GM23338 (cell line): ENCODE results near the gene FBXW11. TPM values are rescaled to one million over a fixed set of nuclear protein-coding genes. Genes with fewer than 3 reads are reported as not detected.

Experiments
- ATAC-seq: fragments of 200-7000 bp; cut with Tn5 transposase; 3 replicates; pipeline ENCODE4 v1.9.1; 2020
- DNase-seq: peaks from one replicate; pipeline ENCODE4 v3.0.0-alpha.2; 2015; ENCODE audit warnings: low spot score
- H2AFZ ChIP-seq: fragments of 200-600 bp; sonication (generic); 2 replicates; pipeline ENCODE4 v1.8.0; 2016; ENCODE audit warnings: antibody characterized with exemption, mild to moderate bottlenecking, moderate library complexity
- H3F3A ChIP-seq: fragments of 200-600 bp; sonication (generic); replicated peaks from 2 replicates; pipeline ENCODE4 v1.8.0; 2017; ENCODE audit warnings: antibody characterized with exemption, mixed run types, low read depth
- H3K27ac ChIP-seq: fragments of 200-600 bp; sonication (generic); 2 replicates; pipeline ENCODE4 v1.6.1; 2016; ENCODE audit warnings: low read depth
- H3K27me3 ChIP-seq: fragments of 200-600 bp; sonication (generic); 2 replicates; pipeline ENCODE4 v1.8.0; 2016; ENCODE audit warnings: mild to moderate bottlenecking, mixed run types, moderate library complexity; ENCODE audit not compliant: insufficient read depth
- H3K36me3 ChIP-seq: fragments of 200-600 bp; sonication (generic); 2 replicates; pipeline ENCODE4 v1.8.0; 2016; ENCODE audit warnings: mild to moderate bottlenecking; ENCODE audit not compliant: insufficient read depth
- H3K4me1 ChIP-seq: fragments of 200-600 bp; sonication (generic); 2 replicates; pipeline ENCODE4 v1.8.0; 2016; ENCODE audit warnings: mild to moderate bottlenecking, moderate library complexity; ENCODE audit not compliant: insufficient read depth
- H3K4me2 ChIP-seq: fragments of 200-600 bp; sonication (generic); 2 replicates; pipeline ENCODE4 v1.7.1; 2017; ENCODE audit warnings: mixed run types
- H3K4me3 ChIP-seq: fragments of 200-600 bp; sonication (generic); 2 replicates; pipeline ENCODE4 v1.6.1; 2016; ENCODE audit warnings: mixed run types
- H3K79me2 ChIP-seq: fragments of 200-600 bp; sonication (generic); replicated peaks from 2 replicates; pipeline ENCODE4 v1.8.0; 2017; ENCODE audit warnings: mild to moderate bottlenecking; ENCODE audit not compliant: insufficient read depth
- H3K9me2 ChIP-seq: fragments of 200-600 bp; sonication (generic); 2 replicates; pipeline ENCODE4 v1.8.0; 2017; ENCODE audit not compliant: insufficient read depth
- H4K20me1 ChIP-seq: fragments of 200-600 bp; sonication (generic); replicated peaks from 2 replicates; pipeline ENCODE4 v1.8.0; 2017; ENCODE audit warnings: mild to moderate bottlenecking; ENCODE audit not compliant: insufficient read depth
- H3K27ac Mint-ChIP-seq: 2 replicates; pipeline ENCODE4 v1.8.0; 2020; ENCODE audit warnings: inconsistent platforms, mild to moderate bottlenecking, moderate library complexity, mixed read lengths
- H3K27me3 Mint-ChIP-seq: 3 replicates; pipeline ENCODE4 v1.8.0; 2022; ENCODE audit warnings: low read depth, mild to moderate bottlenecking, moderate library complexity, mixed read lengths, inconsistent platforms; ENCODE audit not compliant: insufficient read depth, poor library complexity
- H3K36me3 Mint-ChIP-seq: 3 replicates; pipeline ENCODE4 v1.8.0; 2021; ENCODE audit warnings: low read depth, mild to moderate bottlenecking, inconsistent platforms, moderate library complexity, mixed read lengths
- H3K4me1 Mint-ChIP-seq: 3 replicates; pipeline ENCODE4 v1.8.0; 2020; ENCODE audit warnings: mild to moderate bottlenecking, inconsistent platforms, mixed read lengths
- H3K4me3 Mint-ChIP-seq: 3 replicates; pipeline ENCODE4 v1.8.0; 2021; ENCODE audit warnings: moderate library complexity, mild to moderate bottlenecking, inconsistent platforms, mixed read lengths
- H3K9me3 Mint-ChIP-seq: 3 replicates; pipeline ENCODE4 v1.8.0; 2020; ENCODE audit warnings: moderate library complexity, mild to moderate bottlenecking, inconsistent platforms, mixed read lengths
- CREB1 ChIP-seq: fragments of 250-450 bp; sonication (Bioruptor Pico); IDR thresholded peaks from 2 replicates; pipeline ENCODE4 v1.5.0; 2020; ENCODE audit warnings: low read depth, mild to moderate bottlenecking, moderate library complexity
- CTCF ChIP-seq, 2 experiments: fragments of 200-600 bp in 1 of 2; sonication (generic) in 1 of 2; conservative IDR thresholded peaks; 2 replicates each; pipeline versions ENCODE4 v1.5.1 to v1.6.1; 2016 to 2017; ENCODE audit warnings: antibody characterized with exemption in 2 of 2, low read depth in 2 of 2, mild to moderate bottlenecking in 2 of 2, moderate library complexity in 1 of 2
- EZH2 ChIP-seq: fragments of 200-600 bp; sonication (generic); IDR thresholded peaks from one replicate; pipeline ENCODE4 v1.8.0; 2017; ENCODE audit warnings: antibody characterized with exemption, mild to moderate bottlenecking, low read depth; ENCODE audit not compliant: unreplicated experiment
- EZH2phosphoT487 ChIP-seq: fragments of 200-600 bp; sonication (generic); IDR thresholded peaks from one replicate; pipeline ENCODE4 v1.8.1; 2018; ENCODE audit warnings: antibody characterized with exemption; ENCODE audit not compliant: unreplicated experiment
- NANOG ChIP-seq: IDR thresholded peaks from 2 replicates; pipeline ENCODE4 v1.6.1; 2016; ENCODE audit warnings: antibody characterized with exemption, borderline replicate concordance
- POLR2AphosphoS5 ChIP-seq: IDR thresholded peaks from 2 replicates; pipeline ENCODE4 v1.6.1; 2016; ENCODE audit warnings: antibody characterized with exemption, low read depth
- REST ChIP-seq: IDR thresholded peaks from one replicate; pipeline ENCODE4 v1.6.1; 2018; ENCODE audit warnings: antibody characterized with exemption; ENCODE audit not compliant: unreplicated experiment
- ZNF114 ChIP-seq: fragments of 250-450 bp; sonication (Bioruptor Pico); IDR thresholded peaks from 2 replicates; pipeline ENCODE4 v1.5.0; 2020; ENCODE audit warnings: mild to moderate bottlenecking, moderate library complexity
- ZNF331 ChIP-seq: fragments of 250-450 bp; sonication (Bioruptor Pico); IDR thresholded peaks from 2 replicates; pipeline ENCODE4 v1.5.0; 2020; ENCODE audit warnings: low read depth, mild to moderate bottlenecking, moderate library complexity
- ZNF462 ChIP-seq: fragments of 250-450 bp; sonication (Bioruptor Pico); IDR thresholded peaks from 2 replicates; pipeline ENCODE4 v1.5.0; 2020; ENCODE audit warnings: mild to moderate bottlenecking, moderate library complexity
- polyA plus RNA-seq: library from polyadenylated mRNA; unstranded; fragments of >200 nt; fragmentation: Nextera tagmentation; extraction: Ambion mirVana; gene quantifications from 2 replicates; pipeline ENCODE4 v1.2.1, GENCODE V29; 2016
- total RNA-seq: library from RNA; depleted of rRNA; stranded (reverse); fragments of >200 nt; shearing (Covaris generic); gene quantifications from 2 replicates; pipeline ENCODE4 v1.2.3, GENCODE V29; 2014
- TF ChIP-seq, protein P1 (sequence below): IDR thresholded peaks from 2 replicates; pipeline ENCODE4 v1.6.1; 2016; ENCODE audit warnings: antibody characterized with exemption

FBXW11 gene
- total and polyA plus RNA-seq, 2 experiments from 2014 or later: 45.0 to 88.0 TPM

- H3K4me3 ChIP-seq: no peak overlapping the region
- ATAC-seq (no peak), DNase-seq (no peak)
- no peak overlapping the region for H3K4me2 ChIP-seq
- H3K4me1 ChIP-seq: peaks cover 85% of the 10 kb centered on the region
- H3K79me2 ChIP-seq: peaks cover 100% of the 10 kb centered on the region
- H3K27me3 ChIP-seq: no peaks in the 10 kb centered on the region
- no peak overlapping the region for H3K27ac ChIP-seq
- Mint-ChIP-seq H3K27me3 (no peaks in the 10 kb centered on the region), H3K4me3 (no peak overlapping the region), H3K4me1 (peaks cover 80% of the 10 kb centered on the region), H3K36me3 (peaks cover 14% of the 10 kb centered on the region; the same call in 2 of the 3 replicates), H3K27ac (no peak overlapping the region), H3K9me3 (no peaks in the 10 kb centered on the region)
- no peaks in the 10 kb centered on the region for H3K36me3 ChIP-seq
- H4K20me1 ChIP-seq: peaks cover 63% of the 10 kb centered on the region
- no peak overlapping the region for H2AFZ ChIP-seq
- H3F3A ChIP-seq: no peaks in the 10 kb centered on the region
- TF ChIP-seq, protein P1, sequence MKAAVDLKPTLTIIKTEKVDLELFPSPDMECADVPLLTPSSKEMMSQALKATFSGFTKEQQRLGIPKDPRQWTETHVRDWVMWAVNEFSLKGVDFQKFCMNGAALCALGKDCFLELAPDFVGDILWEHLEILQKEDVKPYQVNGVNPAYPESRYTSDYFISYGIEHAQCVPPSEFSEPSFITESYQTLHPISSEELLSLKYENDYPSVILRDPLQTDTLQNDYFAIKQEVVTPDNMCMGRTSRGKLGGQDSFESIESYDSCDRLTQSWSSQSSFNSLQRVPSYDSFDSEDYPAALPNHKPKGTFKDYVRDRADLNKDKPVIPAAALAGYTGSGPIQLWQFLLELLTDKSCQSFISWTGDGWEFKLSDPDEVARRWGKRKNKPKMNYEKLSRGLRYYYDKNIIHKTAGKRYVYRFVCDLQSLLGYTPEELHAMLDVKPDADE: no peak
- TF ChIP-seq ZNF331 (CRISPR knock-in tag): no peak
- no peak for TF ChIP-seq ZNF114 (CRISPR knock-in tag)
- TF ChIP-seq CREB1 (CRISPR knock-in tag): no peak
- TF ChIP-seq NANOG: no peak
- no peak for TF ChIP-seq EZH2phosphoT487
- TF ChIP-seq POLR2AphosphoS5: no peak
- no peak for TF ChIP-seq REST
- TF ChIP-seq ZNF462 (CRISPR knock-in tag): no peak
- TF ChIP-seq CTCF (conservative IDR thresholded peaks at IDR 0.05; ENCODE audit: low read depth in 2 of 2): no peak
- TF ChIP-seq EZH2: no peak
- no peaks in the 10 kb centered on the region for H3K9me2 ChIP-seq
Observed at GRCh38 chr5:171999100-171999499, 7.3 kb downstream of the FBXW11 start.
